ENCODE data around the gene MCRIP1. TPM values are rescaled to one million over a fixed set of nuclear protein-coding genes. Genes with fewer than 3 reads are reported as not detected.

Gene MCRIP1
- total and polyA plus RNA-seq, 9 of the 15 experiments (the other 6 are each of a cell fraction or from before 2014, with no cell fraction given): 0.39 to 35.8 (median 9.7) TPM

DNA sequence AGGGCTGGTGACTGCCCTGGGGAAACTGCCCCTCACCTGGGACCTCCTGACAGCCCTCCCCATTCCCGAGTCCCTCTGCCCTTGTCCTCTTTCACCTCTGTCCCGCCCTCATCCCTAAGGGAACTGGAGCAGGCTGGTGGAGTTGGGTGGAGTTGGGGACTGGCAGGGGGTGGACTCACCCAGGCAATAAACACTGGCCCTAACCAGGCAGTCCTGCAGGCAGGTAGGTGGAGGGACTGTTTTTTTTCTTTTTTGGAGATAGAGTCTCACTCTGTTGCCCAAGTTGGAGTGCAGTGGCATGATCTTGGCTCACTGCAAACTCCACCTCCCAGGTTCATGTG lies 17.5 kb downstream of the MCRIP1 start:
- no TSS peak for BruUV-seq (replicated peaks)

More for the DNA sequence above, 17.5 kb downstream of the MCRIP1 start:
- DNase-seq (ENCODE audit: extremely low read depth in 1 of 4, low spot score in 3 of 4) (no peak), FAIRE-seq (no peak), ATAC-seq (no peak)
- H2AFZ ChIP-seq (ENCODE audit: low read depth, low read length): no peak overlapping the region
- H3K27ac ChIP-seq (ENCODE audit: extremely low read depth, low read depth, low read length): no peak overlapping the region
- H3K27me3 ChIP-seq (ENCODE audit: control insufficient read depth in 2 of 2, insufficient read depth in 2 of 2, low read length in 2 of 2): peaks cover 3 to 20% of the 10 kb centered on the region in 2 experiments; a peak in 4 of 5 replicates
- TF ChIP-seq POLR2AphosphoS5 (IDR thresholded peaks at IDR 0.05; ENCODE audit: control insufficient read depth, insufficient read depth, low read depth, low read length) (no peak), CBX2 (IDR thresholded peaks at IDR 0.05; ENCODE audit: insufficient read depth, low read length, poor library complexity, severe bottlenecking) (no peak), ZNF408 (CRISPR knock-in tag; IDR thresholded peaks at IDR 0.05; ENCODE audit: low read depth) (no peak), ZBTB17 (CRISPR knock-in tag; IDR thresholded peaks at IDR 0.05) (no peak), ZFP36 (IDR thresholded peaks at IDR 0.05; ENCODE audit: low read depth, low read length, partially characterized antibody) (no peak), CREB1 (IDR thresholded peaks at IDR 0.05) (no peak), CREB1 (CRISPR knock-in tag; IDR thresholded peaks at IDR 0.05) (no peak), ZBTB43 (CRISPR knock-in tag; IDR thresholded peaks at IDR 0.05) (no peak), MBD1 (CRISPR knock-in tag; IDR thresholded peaks at IDR 0.05) (no peak)
- no peaks in the 10 kb centered on the region for H3K79me2 ChIP-seq (ENCODE audit: control insufficient read depth, insufficient read depth, low read length)
- CTCF ChIA-PET (ENCODE audit: low intra/inter-chr PET ratio): no interaction called here
- no peak overlapping the region for H3K4me3 ChIP-seq
- peaks cover 2% of the 10 kb centered on the region for H3K9me1 ChIP-seq (ENCODE audit: control insufficient read depth, insufficient read depth, low read length)
- 0 out of 4 replicates have a peak overlapping the region, but pooled peaks of 1 of the 2 experiments have one; percentile 4 for H3K9ac ChIP-seq (ENCODE audit: insufficient read depth in 1 of 2, low read depth in 2 of 2, low read length in 2 of 2)
- in situ Hi-C loops (cut with MboI) (no loop called here), intact Hi-C loops (cut with micrococcal nuclease) (no loop called here)
- H3K4me2 ChIP-seq (ENCODE audit: insufficient read depth, low read length): no peak overlapping the region
- no peaks in the 10 kb centered on the region; the same call in 1 of the 2 replicates for H4K20me1 ChIP-seq (replicated peaks; ENCODE audit: control insufficient read depth, insufficient read depth, low read length)
- H3K4me1 ChIP-seq (replicated peaks in 1 of 2; ENCODE audit: control insufficient read depth in 2 of 2, insufficient read depth in 2 of 2, low read length in 2 of 2): peaks cover 4 to 64% of the 10 kb centered on the region in 2 experiments; a peak in 4 of 5 replicates
- H3K36me3 ChIP-seq (ENCODE audit: control insufficient read depth, insufficient read depth, low read length): no peaks in the 10 kb centered on the region
- 61% methylated on average over 2 of the region's 2 CpGs for WGBS (ENCODE audit: insufficient coverage, low coverage, missing lambda C conversion rate)
- no peaks in the 10 kb centered on the region for H3K9me3 ChIP-seq (replicated peaks; ENCODE audit: control insufficient read depth, insufficient read depth, low read depth, low read length)
- POLR2A ChIA-PET: interaction anchor here (0.5 to 0.6 kb wide), 3 partner anchors 8 to 54 kb away, joined by 3 to 4 read pairs (median 4); no protein-coding TSS in a partner anchor

Measured in K562 (cell line).